Neural cell (in vitro differentiated cells): Measurements from ENCODE around the gene ZNF57. TPM values are rescaled to one million over a fixed set of nuclear protein-coding genes. Genes with fewer than 3 reads are reported as not detected.
"Not testable (repeated sequence)": the region's sequence is repeated elsewhere in the genome, so short reads cannot be mapped to it uniquely, and the experiment has no call there.

ENCODE experiments used
- H2AFZ ChIP-seq: fragments of 200-600, 300-800 bp; sonication (generic), shearing (Covaris generic); 2 replicates; pipeline ENCODE4 v1.6.0; 2014; ENCODE audit warnings: low read depth, mild to moderate bottlenecking, antibody characterized with exemption, low read length, moderate library complexity
- H3F3A ChIP-seq: fragments of 200-600 bp; shearing (Covaris generic); 2 replicates; pipeline ENCODE4 v1.6.1; 2016; ENCODE audit warnings: mild to moderate bottlenecking, moderate library complexity, mixed read lengths, antibody characterized with exemption, low read length; ENCODE audit not compliant: insufficient read depth, poor library complexity, severe bottlenecking
- H3K27ac ChIP-seq: fragments of 200-600, 300-800 bp; sonication (generic), shearing (Covaris generic); 2 replicates; pipeline ENCODE4 v1.5.1; 2014; ENCODE audit warnings: mild to moderate bottlenecking, low read length, moderate library complexity
- H3K27me3 ChIP-seq: fragments of 300-800, 200-600 bp; sonication (generic), shearing (Covaris generic); 2 replicates; pipeline ENCODE4 v1.6.0; 2014; ENCODE audit warnings: mild to moderate bottlenecking, low read depth, low read length, moderate library complexity; ENCODE audit not compliant: insufficient read depth
- H3K36me3 ChIP-seq: fragments of 300-800, 200-600 bp; sonication (generic), shearing (Covaris generic); 2 replicates; pipeline ENCODE4 v1.5.1; 2014; ENCODE audit warnings: mild to moderate bottlenecking, antibody characterized with exemption, low read length, moderate library complexity; ENCODE audit not compliant: insufficient read depth
- H3K4me2 ChIP-seq: fragments of 300-800, 200-600 bp; sonication (generic), shearing (Covaris generic); 2 replicates; pipeline ENCODE4 v1.6.0; 2014; ENCODE audit warnings: mild to moderate bottlenecking, low read length
- H3K4me3 ChIP-seq: fragments of 300-800, 200-600 bp; sonication (generic), shearing (Covaris generic); 2 replicates; pipeline ENCODE4 v1.5.1; 2014; ENCODE audit warnings: mild to moderate bottlenecking, low read length, moderate library complexity
- H3K79me2 ChIP-seq: fragments of 200-600 bp; shearing (Covaris generic); replicated peaks from 2 replicates; pipeline ENCODE4 v1.6.0; 2014; ENCODE audit warnings: mild to moderate bottlenecking, low read length, moderate library complexity; ENCODE audit not compliant: insufficient read depth
- H3K9ac ChIP-seq: fragments of 300-800, 200-600 bp; sonication (generic), shearing (Covaris generic); 2 replicates; pipeline ENCODE4 v1.6.1; 2016; ENCODE audit warnings: mild to moderate bottlenecking, low read length, mixed read lengths
- H3K9me2 ChIP-seq: fragments of 200-600 bp; shearing (Covaris generic); 2 replicates; pipeline ENCODE4 v1.6.1; 2016; ENCODE audit warnings: mild to moderate bottlenecking, low read length, mixed read lengths; ENCODE audit not compliant: insufficient read depth
- H3K9me3 ChIP-seq: fragments of 200-600, 300-800 bp; sonication (generic), shearing (Covaris generic); 2 replicates; pipeline ENCODE4 v1.6.1; 2016; ENCODE audit warnings: mild to moderate bottlenecking, mixed run types, low read length, moderate library complexity, mixed read lengths
- H4K20me1 ChIP-seq: fragments of 200-600 bp; shearing (Covaris generic); 2 replicates; pipeline ENCODE4 v1.6.1; 2016; ENCODE audit warnings: mild to moderate bottlenecking, mixed run types; ENCODE audit not compliant: insufficient read depth
- CTCF ChIP-seq: fragments of 450-650 bp; IDR thresholded peaks from 2 replicates; pipeline ENCODE4 v1.5.1; 2014; ENCODE audit warnings: antibody characterized with exemption, mild to moderate bottlenecking, moderate library complexity; ENCODE audit not compliant: poor library complexity, severe bottlenecking
- EP300 ChIP-seq: fragments of 450-650 bp; conservative IDR thresholded peaks from 2 replicates; pipeline ENCODE4 v1.6.1; 2014; ENCODE audit warnings: antibody characterized with exemption, mild to moderate bottlenecking, moderate library complexity; ENCODE audit not compliant: poor library complexity, severe bottlenecking
- EZH2 ChIP-seq: fragments of 200-600, 300-800 bp; shearing (Covaris generic), sonication (generic); IDR thresholded peaks from 2 replicates; pipeline ENCODE4 v1.6.1; 2014; ENCODE audit warnings: antibody characterized with exemption, low read length, borderline replicate concordance, mild to moderate bottlenecking; ENCODE audit not compliant: insufficient read depth, poor library complexity, severe bottlenecking
- MXI1 ChIP-seq: fragments of 450-650 bp; conservative IDR thresholded peaks from 2 replicates; pipeline ENCODE4 v1.6.1; 2014; ENCODE audit warnings: antibody characterized with exemption, mild to moderate bottlenecking; ENCODE audit not compliant: poor library complexity, severe bottlenecking
- POLR2AphosphoS5 ChIP-seq: IDR thresholded peaks from 2 replicates; pipeline ENCODE4 v1.6.1; 2012
- RAD21 ChIP-seq: fragments of 450-650 bp; conservative IDR thresholded peaks from 2 replicates; pipeline ENCODE4 v1.6.1; 2014; ENCODE audit warnings: antibody characterized with exemption, mild to moderate bottlenecking, moderate library complexity
- REST ChIP-seq: IDR thresholded peaks from 2 replicates; pipeline ENCODE4 v1.6.1; 2012; ENCODE audit warnings: borderline replicate concordance
- SMC3 ChIP-seq: fragments of 450-650 bp; conservative IDR thresholded peaks from 2 replicates; pipeline ENCODE4 v1.6.1; 2014; ENCODE audit warnings: antibody characterized with exemption, mild to moderate bottlenecking, moderate library complexity; ENCODE audit not compliant: poor library complexity
- TAF1 ChIP-seq: IDR thresholded peaks from 2 replicates; pipeline ENCODE4 v1.6.1; 2012; ENCODE audit warnings: low read depth
- polyA plus RNA-seq: library from polyadenylated mRNA; depleted of rRNA; stranded (reverse); fragments of >200 nt; gene quantifications from 2 replicates; pipeline ENCODE4 v1.2.3, GENCODE V29; 2014

The ZNF57 gene
- polyA plus RNA-seq, 1 donor from 2014 or later: 3.0 TPM

- Histone ChIP-seq H4K20me1 (no peaks in the 10 kb centered on the region), H3K27me3 (no peaks in the 10 kb centered on the region), H3K79me2 (no peaks in the 10 kb centered on the region), H2AFZ (no peak overlapping the region), H3F3A (no peaks in the 10 kb centered on the region), H3K9me3 (peaks cover 2% of the 10 kb centered on the region), H3K4me2 (no peak overlapping the region), H3K4me3 (no peak overlapping the region), H3K9me2 (no peaks in the 10 kb centered on the region), H3K9ac (no peak overlapping the region), H3K27ac (no peak overlapping the region), H3K36me3 (no peaks in the 10 kb centered on the region)
- TF ChIP-seq POLR2AphosphoS5: no peak
Measured at GRCh38 chr19:2885736-2886135, 15.0 kb upstream of the ZNF57 start.

GRCh38 chr19:2887391-2887914 is 13.3 kb upstream of the ZNF57 start:
- Histone ChIP-seq H3K9ac (no peak overlapping the region), H3K36me3 (no peaks in the 10 kb centered on the region), H3K27me3 (no peaks in the 10 kb centered on the region), H3K27ac (no peak overlapping the region), H2AFZ (peak overlapping the region; percentile 30), H3F3A (no peaks in the 10 kb centered on the region), H3K9me2 (no peaks in the 10 kb centered on the region), H3K9me3 (no peaks in the 10 kb centered on the region), H3K4me2 (no peak overlapping the region), H3K79me2 (no peaks in the 10 kb centered on the region), H4K20me1 (no peaks in the 10 kb centered on the region), H3K4me3 (no peak overlapping the region)
- TF ChIP-seq SMC3 (peak; percentile 73), RAD21 (peak; percentile 58), EZH2 (no peak), EP300 (no peak), MXI1 (peak; percentile 14), CTCF (peak; percentile 81)

GRCh38 chr19:2888731-2889224 is 11.9 kb upstream of the ZNF57 start:
- Histone ChIP-seq H3K36me3 (no peaks in the 10 kb centered on the region), H3K9me2 (no peaks in the 10 kb centered on the region), H3F3A (no peaks in the 10 kb centered on the region), H3K9ac (no peak overlapping the region), H4K20me1 (no peaks in the 10 kb centered on the region), H3K9me3 (no peaks in the 10 kb centered on the region), H2AFZ (no peak overlapping the region), H3K27me3 (no peaks in the 10 kb centered on the region), H3K79me2 (no peaks in the 10 kb centered on the region), H3K4me2 (no peak overlapping the region), H3K27ac (no peak overlapping the region), H3K4me3 (no peak overlapping the region)
- TF ChIP-seq EP300 (no peak), EZH2 (no peak), TAF1 (no peak), RAD21 (no peak), REST (no peak), SMC3 (no peak), POLR2AphosphoS5 (no peak), MXI1 (no peak), CTCF (no peak)

GRCh38 chr19:2890531-2890930 is 10.2 kb upstream of the ZNF57 start:
- not testable (repeated sequence) for H4K20me1 ChIP-seq, H3K27ac ChIP-seq, H3K79me2 ChIP-seq, H3K4me3 ChIP-seq, H3K4me2 ChIP-seq, H3F3A ChIP-seq, H3K36me3 ChIP-seq, H3K27me3 ChIP-seq, H3K9me2 ChIP-seq, H2AFZ ChIP-seq, H3K9ac ChIP-seq, H3K9me3 ChIP-seq
